ENCODE results near the gene PISD. TPM values are rescaled to one million over a fixed set of nuclear protein-coding genes. Genes with fewer than 3 reads are reported as not detected.

PISD gene
- total RNA-seq, 2 donors from 2014 or later, result 14.8 to 27.3 TPM

- no peak for TF ChIP-seq CTCF (IDR thresholded peaks at IDR 0.05)
- no peaks in the 10 kb centered on the region for H3K27me3 ChIP-seq
- peak overlapping the region in 1 of 2 donors; percentile 85 for H3K4me3 ChIP-seq
- H3K9me3 ChIP-seq, result no peaks in the 10 kb centered on the region
- peaks cover 0 to 58% of the 10 kb centered on the region in 2 donors for H3K4me1 ChIP-seq
- DNase-seq (ENCODE audit: low spot score), result no peak
- H3K27ac ChIP-seq, result no peak overlapping the region
- no peaks in the 10 kb centered on the region for H3K36me3 ChIP-seq
Observed at GRCh38 chr22:31628969-31629708, 32.9 kb downstream of the PISD start.

- Histone ChIP-seq H3K27me3 (no peaks in the 10 kb centered on the region), H3K4me1 (peaks cover 0 to 58% of the 10 kb centered on the region in 2 donors), H3K27ac (peak overlapping the region in 1 of 2 donors; percentile 3), H3K36me3 (no peaks in the 10 kb centered on the region), H3K4me3 (no peak overlapping the region), H3K9me3 (no peaks in the 10 kb centered on the region)
- DNase-seq (ENCODE audit: low spot score), result no peak
- no peak for TF ChIP-seq CTCF (IDR thresholded peaks at IDR 0.05)
Observed at GRCh38 chr22:31628362-31628761, 33.7 kb downstream of the PISD start.

- TF ChIP-seq CTCF (IDR thresholded peaks at IDR 0.05), result no peak
- Histone ChIP-seq H3K27ac (peak overlapping the region; percentile 3 to 8), H3K4me1 (peaks cover 0 to 58% of the 10 kb centered on the region in 2 donors), H3K4me3 (no peak overlapping the region), H3K36me3 (no peaks in the 10 kb centered on the region), H3K9me3 (no peaks in the 10 kb centered on the region), H3K27me3 (no peaks in the 10 kb centered on the region)
- DNase-seq (ENCODE audit: low spot score), result no peak
Observed at GRCh38 chr22:31627223-31627731, 34.7 kb downstream of the PISD start.

- H3K36me3 ChIP-seq, result peaks cover 3% of the 10 kb centered on the region
- H3K27me3 ChIP-seq, result no peaks in the 10 kb centered on the region
- H3K27ac ChIP-seq, result peak overlapping the region; percentile 4 to 8
- no peak for TF ChIP-seq CTCF (IDR thresholded peaks at IDR 0.05)
- H3K9me3 ChIP-seq, result no peaks in the 10 kb centered on the region
- no peak for DNase-seq (ENCODE audit: low spot score)
- no peak overlapping the region for H3K4me3 ChIP-seq
- peaks cover 0 to 57% of the 10 kb centered on the region in 2 donors for H3K4me1 ChIP-seq
Observed at GRCh38 chr22:31626427-31627150, 35.4 kb downstream of the PISD start.

GRCh38 chr22:31625661-31626426 lies 36.2 kb downstream of the PISD start:
- peak overlapping the region in 1 of 2 donors; percentile 4 for H3K27ac ChIP-seq
- H3K4me3 ChIP-seq, result no peak overlapping the region
- no peaks in the 10 kb centered on the region for H3K27me3 ChIP-seq
- no peaks in the 10 kb centered on the region for H3K9me3 ChIP-seq
- no peak for TF ChIP-seq CTCF (IDR thresholded peaks at IDR 0.05)
- H3K4me1 ChIP-seq, result peaks cover 0 to 50% of the 10 kb centered on the region in 2 donors
- DNase-seq (ENCODE audit: low spot score), result no peak
- peaks cover 11% of the 10 kb centered on the region for H3K36me3 ChIP-seq
